H9 (cell line): Measurements from ENCODE around the gene GRIPAP1. TPM values are rescaled to one million over a fixed set of nuclear protein-coding genes. Genes with fewer than 3 reads are reported as not detected.

Experiments
- DNase-seq: peaks from one replicate; pipeline ENCODE4 v3.0.0-alpha.2; 2017
- H2AFZ ChIP-seq: one replicate; pipeline ENCODE4 v1.6.1; 2013; ENCODE audit warnings: mild to moderate bottlenecking, low read length, control low read depth, moderate library complexity
- H2AK5ac ChIP-seq: 2 replicates; pipeline ENCODE4 v1.6.1; 2013; ENCODE audit warnings: low read length, control low read depth, mixed read lengths; ENCODE audit not compliant: insufficient read length
- H2BK120ac ChIP-seq: one replicate; pipeline ENCODE4 v1.6.1; 2013; ENCODE audit warnings: low read depth, mild to moderate bottlenecking, low read length, control low read depth, inconsistent platforms; ENCODE audit not compliant: poor library complexity, severe bottlenecking
- H2BK12ac ChIP-seq: 2 replicates; pipeline ENCODE4 v1.6.1; 2013; ENCODE audit warnings: low read length, control low read depth, mixed read lengths, low read depth; ENCODE audit not compliant: insufficient read length
- H2BK15ac ChIP-seq: 2 replicates; pipeline ENCODE4 v1.6.1; 2013; ENCODE audit warnings: low read depth, low read length, control low read depth
- H2BK20ac ChIP-seq: one replicate; pipeline ENCODE4 v1.6.1; 2013; ENCODE audit warnings: low read depth, mild to moderate bottlenecking, low read length, control low read depth, inconsistent platforms; ENCODE audit not compliant: poor library complexity, severe bottlenecking
- H2BK5ac ChIP-seq: 2 replicates; pipeline ENCODE4 v1.6.1; 2013; ENCODE audit warnings: low read length, control low read depth, mixed read lengths; ENCODE audit not compliant: insufficient read length
- H3K14ac ChIP-seq: 2 replicates; pipeline ENCODE4 v1.6.1; 2013; ENCODE audit warnings: low read length, control low read depth; ENCODE audit not compliant: insufficient read depth
- H3K18ac ChIP-seq: 2 replicates; pipeline ENCODE4 v1.6.1; 2013; ENCODE audit warnings: low read depth, mild to moderate bottlenecking, mixed read lengths, low read length, control low read depth; ENCODE audit not compliant: insufficient read length
- H3K23ac ChIP-seq: 2 replicates; pipeline ENCODE4 v1.6.1; 2013; ENCODE audit warnings: low read length, control low read depth, mixed read lengths, low read depth; ENCODE audit not compliant: insufficient read length
- H3K23me2 ChIP-seq: 2 replicates; pipeline ENCODE4 v1.6.1; 2013; ENCODE audit warnings: low read depth, mild to moderate bottlenecking, mixed read lengths, low read length, control low read depth; ENCODE audit not compliant: insufficient read length, poor library complexity, severe bottlenecking
- H3K27ac ChIP-seq: 2 replicates; pipeline ENCODE4 v1.5.1; 2013; ENCODE audit warnings: low read length, control low read depth, mixed read lengths, low read depth; ENCODE audit not compliant: insufficient read length
- H3K27me3 ChIP-seq: 2 replicates; pipeline ENCODE4 v1.6.1; 2013; ENCODE audit warnings: low read length, control low read depth, inconsistent platforms; ENCODE audit not compliant: insufficient read depth
- H3K4ac ChIP-seq: 2 replicates; pipeline ENCODE4 v1.6.1; 2013; ENCODE audit warnings: low read depth, mild to moderate bottlenecking, control low read depth, inconsistent platforms, low read length, moderate library complexity
- H3K4me1 ChIP-seq: 2 replicates; pipeline ENCODE4 v1.6.1; 2013; ENCODE audit warnings: low read length, control low read depth, inconsistent platforms; ENCODE audit not compliant: insufficient read depth
- H3K4me2 ChIP-seq: 2 replicates; pipeline ENCODE4 v1.6.1; 2013; ENCODE audit warnings: low read length, control low read depth, mixed read lengths; ENCODE audit not compliant: insufficient read length, insufficient read depth
- H3K56ac ChIP-seq: 2 replicates; pipeline ENCODE4 v1.6.1; 2013; ENCODE audit warnings: low read depth, mild to moderate bottlenecking, mixed read lengths, low read length, control low read depth; ENCODE audit not compliant: insufficient read length
- H3K79me1 ChIP-seq: 2 replicates; pipeline ENCODE4 v1.6.1; 2013; ENCODE audit warnings: low read depth, mild to moderate bottlenecking, moderate library complexity, low read length, control low read depth, inconsistent platforms; ENCODE audit not compliant: insufficient read depth, poor library complexity, severe bottlenecking
- H3K79me2 ChIP-seq: 2 replicates; pipeline ENCODE4 v1.6.1; 2013; ENCODE audit warnings: low read length, control low read depth, inconsistent platforms; ENCODE audit not compliant: insufficient read depth
- H3K9ac ChIP-seq: 2 replicates; pipeline ENCODE4 v1.6.1; 2013; ENCODE audit warnings: low read length, control low read depth, mixed read lengths; ENCODE audit not compliant: insufficient read length; ENCODE audit errors: extremely low read depth
- H3K9me3 ChIP-seq: one replicate; pipeline ENCODE4 v1.6.1; 2013; ENCODE audit warnings: low read depth, low read length, inconsistent platforms; ENCODE audit not compliant: control insufficient read depth
- H3T11ph ChIP-seq: one replicate; pipeline ENCODE4 v1.6.1; 2013; ENCODE audit warnings: mild to moderate bottlenecking, low read length, control low read depth, inconsistent platforms
- H4K20me1 ChIP-seq: one replicate; pipeline ENCODE4 v1.6.1; 2013; ENCODE audit not compliant: control insufficient read depth, insufficient read length, insufficient read depth
- H4K5ac ChIP-seq: 2 replicates; pipeline ENCODE4 v1.6.1; 2013; ENCODE audit warnings: low read depth, mild to moderate bottlenecking, mixed read lengths, low read length, control low read depth; ENCODE audit not compliant: insufficient read length
- H4K8ac ChIP-seq: replicated peaks from 2 replicates; pipeline ENCODE4 v1.6.1; 2013; ENCODE audit warnings: low read length, control low read depth, mixed read lengths, low read depth; ENCODE audit not compliant: insufficient read length
- H4K91ac ChIP-seq: 2 replicates; pipeline ENCODE4 v1.6.1; 2013; ENCODE audit warnings: low read depth, mild to moderate bottlenecking, moderate library complexity, mixed read lengths, low read length, control low read depth; ENCODE audit not compliant: insufficient read length
- H3K27ac Mint-ChIP-seq, 3 experiments: 2 replicates in 2 of 3; 3 replicates in 1 of 3; pipeline ENCODE4 v1.8.0; 2020 to 2021; ENCODE audit warnings: mixed read lengths in 3 of 3, mild to moderate bottlenecking in 1 of 3, moderate library complexity in 1 of 3
- H3K27me3 Mint-ChIP-seq: 2 replicates; pipeline ENCODE4 v1.8.0; 2021; ENCODE audit warnings: low read depth, mild to moderate bottlenecking, moderate library complexity, mixed read lengths
- H3K36me3 Mint-ChIP-seq, 3 experiments: 2 replicates in 2 of 3; 3 replicates in 1 of 3; pipeline ENCODE4 v1.8.0; 2020 to 2021; ENCODE audit warnings: low read depth in 3 of 3, mixed read lengths in 3 of 3; ENCODE audit not compliant: insufficient read depth in 1 of 3
- H3K4me1 Mint-ChIP-seq, 2 experiments: 2 replicates each; pipeline ENCODE4 v1.8.0; 2020; ENCODE audit warnings: mixed read lengths in 2 of 2
- H3K4me3 Mint-ChIP-seq, 2 experiments: 2 replicates in 1 of 2; 3 replicates in 1 of 2; pipeline ENCODE4 v1.8.0; 2020 to 2021; ENCODE audit warnings: mild to moderate bottlenecking in 2 of 2, mixed read lengths in 2 of 2, moderate library complexity in 1 of 2
- H3K9me3 Mint-ChIP-seq, 2 experiments: 2 replicates in 1 of 2; 3 replicates in 1 of 2; pipeline ENCODE4 v1.8.0; 2020; ENCODE audit warnings: mild to moderate bottlenecking in 2 of 2, mixed read lengths in 2 of 2, moderate library complexity in 1 of 2
- WGBS: extraction: QIAGEN DNeasy Blood & Tissue Kit; methylation state at CpG from one replicate; pipeline ENCODE4 v1.1.7; 2013; ENCODE audit warnings: missing lambda C conversion rate, low lambda C conversion rate, mixed read lengths; ENCODE audit not compliant: insufficient read length; ENCODE audit errors: extremely low coverage; 5-methylcytosine and 5-hydroxymethylcytosine counted together
- total RNA-seq: library from RNA; stranded (reverse); gene quantifications from 2 replicates; pipeline ENCODE4 v1.2.1, GENCODE V29; 2021
- TF ChIP-seq, protein P1 (sequence below): fragments of 200-600 bp; sonication (generic); conservative IDR thresholded peaks from 3 replicates; pipeline ENCODE4 v1.8.0; 2021; ENCODE audit warnings: antibody characterized with exemption, mild to moderate bottlenecking

Gene GRIPAP1
- total RNA-seq, 1 experiment from 2014 or later, result 71.8 TPM

DNA sequence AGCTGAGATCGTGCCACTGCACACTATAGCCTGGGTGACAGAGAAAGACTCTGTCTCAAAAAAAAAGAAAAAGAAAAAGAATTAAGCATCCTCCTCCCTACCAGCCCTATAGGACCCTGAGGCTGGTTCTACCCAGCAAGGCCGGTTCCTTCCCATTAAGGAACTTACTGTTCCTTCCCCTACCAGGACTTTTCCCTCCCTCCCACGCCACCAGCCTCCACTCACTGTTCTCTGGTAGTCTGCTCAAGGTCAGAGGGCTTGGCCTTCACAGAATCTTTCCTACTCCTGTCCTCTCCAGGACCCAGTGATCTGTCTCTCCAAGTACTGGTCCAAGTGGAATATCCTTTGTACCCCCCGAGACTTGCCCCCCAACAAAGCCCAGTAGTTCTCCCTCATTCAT, 1.4 kb downstream of the GRIPAP1 start:
- H3K14ac ChIP-seq, result no peak overlapping the region
- no peak overlapping the region for H2BK20ac ChIP-seq
- Mint-ChIP-seq H3K36me3 (peaks cover 33 to 49% (median 47%) of the 10 kb centered on the region in 3 experiments; a peak in 6 of 7 replicates), H3K4me3 (peak overlapping the region; percentile 96 to 98), H3K9me3 (peaks cover 57 to 70% of the 10 kb centered on the region in 2 experiments), H3K27ac (peak overlapping the region in 1 of 3 experiments; percentile 98; a peak in 2 of 7 replicates), H3K4me1 (peaks cover 0 to 13% of the 10 kb centered on the region in 2 experiments; a peak in 2 of 4 replicates), H3K27me3 (no peaks in the 10 kb centered on the region; the same call in 1 of the 2 replicates)
- peaks cover 2% of the 10 kb centered on the region for H4K20me1 ChIP-seq
- no peaks in the 10 kb centered on the region for H3K23me2 ChIP-seq
- H3K56ac ChIP-seq, result no peak overlapping the region
- H3K9me3 ChIP-seq, result no peaks in the 10 kb centered on the region
- WGBS, result no CpG with 5 or more reads among the region's 4 CpGs
- no peak overlapping the region for H2AK5ac ChIP-seq
- no peak overlapping the region for H3K18ac ChIP-seq
- H3K4me1 ChIP-seq, result no peaks in the 10 kb centered on the region
- no peak overlapping the region for H2BK120ac ChIP-seq
- no peak overlapping the region for H2AFZ ChIP-seq
- H3K23ac ChIP-seq, result no peak overlapping the region
- TF ChIP-seq, protein P1, sequence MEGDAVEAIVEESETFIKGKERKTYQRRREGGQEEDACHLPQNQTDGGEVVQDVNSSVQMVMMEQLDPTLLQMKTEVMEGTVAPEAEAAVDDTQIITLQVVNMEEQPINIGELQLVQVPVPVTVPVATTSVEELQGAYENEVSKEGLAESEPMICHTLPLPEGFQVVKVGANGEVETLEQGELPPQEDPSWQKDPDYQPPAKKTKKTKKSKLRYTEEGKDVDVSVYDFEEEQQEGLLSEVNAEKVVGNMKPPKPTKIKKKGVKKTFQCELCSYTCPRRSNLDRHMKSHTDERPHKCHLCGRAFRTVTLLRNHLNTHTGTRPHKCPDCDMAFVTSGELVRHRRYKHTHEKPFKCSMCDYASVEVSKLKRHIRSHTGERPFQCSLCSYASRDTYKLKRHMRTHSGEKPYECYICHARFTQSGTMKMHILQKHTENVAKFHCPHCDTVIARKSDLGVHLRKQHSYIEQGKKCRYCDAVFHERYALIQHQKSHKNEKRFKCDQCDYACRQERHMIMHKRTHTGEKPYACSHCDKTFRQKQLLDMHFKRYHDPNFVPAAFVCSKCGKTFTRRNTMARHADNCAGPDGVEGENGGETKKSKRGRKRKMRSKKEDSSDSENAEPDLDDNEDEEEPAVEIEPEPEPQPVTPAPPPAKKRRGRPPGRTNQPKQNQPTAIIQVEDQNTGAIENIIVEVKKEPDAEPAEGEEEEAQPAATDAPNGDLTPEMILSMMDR, result no peak
- no peak overlapping the region for H3K4ac ChIP-seq
- no peak overlapping the region for H3K27ac ChIP-seq
- no peak overlapping the region; the same call in 1 of the 2 replicates for H2BK15ac ChIP-seq
- H4K5ac ChIP-seq, result no peak overlapping the region
- no peak for DNase-seq
- no peak overlapping the region for H2BK12ac ChIP-seq
- no peak overlapping the region for H4K91ac ChIP-seq
- H3T11ph ChIP-seq, result no peak overlapping the region
- peaks cover 2% of the 10 kb centered on the region for H3K79me1 ChIP-seq
- H3K27me3 ChIP-seq, result no peaks in the 10 kb centered on the region
- H3K9ac ChIP-seq, result no peak overlapping the region
- H4K8ac ChIP-seq, result no peak overlapping the region
- peaks cover 2% of the 10 kb centered on the region; the same call in 1 of the 2 replicates for H3K79me2 ChIP-seq
- peak overlapping the region; percentile 84 for H3K4me2 ChIP-seq
- H2BK5ac ChIP-seq, result no peak overlapping the region
